ENCODE results near the gene TMEM120B. TPM values are rescaled to one million over a fixed set of nuclear protein-coding genes. Genes with fewer than 3 reads are reported as not detected.

Gene TMEM120B
- total RNA-seq, 6 donors from 2014 or later = 8.9 to 23.0 (median 14.2) TPM

DNA sequence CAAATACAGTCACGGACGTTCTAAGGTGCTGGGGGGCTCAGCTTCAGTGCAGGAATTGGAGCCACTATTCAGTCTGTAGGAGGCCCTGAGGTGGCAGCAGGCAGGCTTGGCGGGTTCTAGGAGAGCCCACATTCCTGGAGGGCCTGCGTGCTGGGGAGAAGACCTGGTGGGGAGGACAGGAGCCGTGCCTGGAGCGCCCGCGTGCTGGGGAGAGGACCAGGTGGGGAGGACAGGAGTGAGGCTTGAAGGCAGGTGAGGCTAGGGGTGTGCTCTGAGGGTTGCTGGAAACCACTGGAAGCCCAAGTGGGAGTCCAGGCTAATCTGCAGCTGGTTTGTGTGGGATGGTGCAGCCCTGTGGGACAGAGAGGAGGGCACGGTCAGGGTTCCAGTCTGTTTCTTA lies 57.8 kb downstream of the TMEM120B start:
- Histone ChIP-seq H3K36me3 (no peaks in the 10 kb centered on the region), H3K4me1 (peaks cover 0 to 20% (median 7%) of the 10 kb centered on the region in 4 donors), H3K27me3 (no peaks in the 10 kb centered on the region), H3K27ac (no peak overlapping the region), H3K4me3 (no peak overlapping the region), H3K9me3 (no peaks in the 10 kb centered on the region)
- TF ChIP-seq POLR2A (IDR thresholded peaks at IDR 0.05) (no peak), POLR2AphosphoS5 (IDR thresholded peaks at IDR 0.05) (no peak), EP300 (IDR thresholded peaks at IDR 0.05) (no peak)
- TF ChIP-seq, protein P1, sequence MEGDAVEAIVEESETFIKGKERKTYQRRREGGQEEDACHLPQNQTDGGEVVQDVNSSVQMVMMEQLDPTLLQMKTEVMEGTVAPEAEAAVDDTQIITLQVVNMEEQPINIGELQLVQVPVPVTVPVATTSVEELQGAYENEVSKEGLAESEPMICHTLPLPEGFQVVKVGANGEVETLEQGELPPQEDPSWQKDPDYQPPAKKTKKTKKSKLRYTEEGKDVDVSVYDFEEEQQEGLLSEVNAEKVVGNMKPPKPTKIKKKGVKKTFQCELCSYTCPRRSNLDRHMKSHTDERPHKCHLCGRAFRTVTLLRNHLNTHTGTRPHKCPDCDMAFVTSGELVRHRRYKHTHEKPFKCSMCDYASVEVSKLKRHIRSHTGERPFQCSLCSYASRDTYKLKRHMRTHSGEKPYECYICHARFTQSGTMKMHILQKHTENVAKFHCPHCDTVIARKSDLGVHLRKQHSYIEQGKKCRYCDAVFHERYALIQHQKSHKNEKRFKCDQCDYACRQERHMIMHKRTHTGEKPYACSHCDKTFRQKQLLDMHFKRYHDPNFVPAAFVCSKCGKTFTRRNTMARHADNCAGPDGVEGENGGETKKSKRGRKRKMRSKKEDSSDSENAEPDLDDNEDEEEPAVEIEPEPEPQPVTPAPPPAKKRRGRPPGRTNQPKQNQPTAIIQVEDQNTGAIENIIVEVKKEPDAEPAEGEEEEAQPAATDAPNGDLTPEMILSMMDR (IDR thresholded peaks at IDR 0.05) = no peak
- WGBS, 2 donors = 83 to 90% methylated on average over 5 to 9 of the region's 9 CpGs
- DNase-seq (no peak), ATAC-seq (ENCODE audit: low FRiP score in 2 of 2) (no peak)

DNA sequence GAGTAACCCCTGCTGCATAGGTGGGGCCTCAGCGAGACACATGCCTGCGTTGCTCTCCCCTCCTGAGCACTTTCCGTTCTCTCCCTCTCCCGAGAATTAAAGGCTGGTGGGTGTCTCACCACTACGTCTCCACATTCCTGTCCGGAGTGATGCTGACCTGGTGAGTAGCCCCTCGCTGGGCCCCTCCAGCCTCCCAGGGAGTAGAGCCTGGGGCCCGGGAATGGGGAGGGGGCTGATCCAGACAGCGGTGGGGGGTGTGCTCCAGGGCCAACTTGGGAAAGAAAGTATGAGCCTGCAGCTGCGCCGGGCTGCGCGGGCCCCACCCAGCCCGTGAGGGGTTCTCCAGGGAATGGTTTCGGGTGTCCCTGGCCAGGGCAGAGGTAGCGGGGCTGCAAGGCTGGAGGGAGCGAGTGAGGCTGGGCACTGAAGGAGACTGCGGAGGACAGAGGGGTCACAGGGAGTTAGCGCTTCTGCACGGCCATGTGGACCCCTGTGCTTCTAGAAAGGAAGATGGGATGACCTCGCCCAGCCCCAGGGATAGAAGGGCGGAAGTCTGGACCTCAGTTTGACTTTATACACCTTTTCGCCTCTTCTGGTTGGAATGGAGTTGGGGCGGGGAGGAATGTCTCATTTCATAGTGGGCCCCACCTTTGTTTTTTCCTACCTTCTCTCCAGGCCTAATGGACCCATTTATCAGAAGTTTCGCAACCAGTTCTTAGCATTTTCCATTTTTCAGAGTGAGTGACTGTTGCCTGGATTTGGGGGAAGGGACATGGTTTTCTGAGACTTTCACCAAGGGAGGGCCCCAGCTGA lies 58.5 kb downstream of the TMEM120B start:
- peak in 1 of 2 donors; percentile 72 for DNase-seq
- WGBS, 2 donors = 87 to 90% methylated on average over 24 to 25 of the region's 25 CpGs
- no peak for TF ChIP-seq POLR2A (IDR thresholded peaks at IDR 0.05)
- TF ChIP-seq, protein P1 (IDR thresholded peaks at IDR 0.05) = no peak
- no peak for TF ChIP-seq EP300 (IDR thresholded peaks at IDR 0.05)
- no peak for TF ChIP-seq POLR2AphosphoS5 (IDR thresholded peaks at IDR 0.05)
- H3K4me1 ChIP-seq = peaks cover 2 to 26% (median 11%) of the 10 kb centered on the region in 4 donors
- ATAC-seq (ENCODE audit: low FRiP score in 2 of 2) = no peak
- H3K27me3 ChIP-seq = no peaks in the 10 kb centered on the region
- H3K36me3 ChIP-seq = no peaks in the 10 kb centered on the region
- H3K4me3 ChIP-seq = no peak overlapping the region
- H3K9me3 ChIP-seq = no peaks in the 10 kb centered on the region
- H3K27ac ChIP-seq = no peak overlapping the region

DNA sequence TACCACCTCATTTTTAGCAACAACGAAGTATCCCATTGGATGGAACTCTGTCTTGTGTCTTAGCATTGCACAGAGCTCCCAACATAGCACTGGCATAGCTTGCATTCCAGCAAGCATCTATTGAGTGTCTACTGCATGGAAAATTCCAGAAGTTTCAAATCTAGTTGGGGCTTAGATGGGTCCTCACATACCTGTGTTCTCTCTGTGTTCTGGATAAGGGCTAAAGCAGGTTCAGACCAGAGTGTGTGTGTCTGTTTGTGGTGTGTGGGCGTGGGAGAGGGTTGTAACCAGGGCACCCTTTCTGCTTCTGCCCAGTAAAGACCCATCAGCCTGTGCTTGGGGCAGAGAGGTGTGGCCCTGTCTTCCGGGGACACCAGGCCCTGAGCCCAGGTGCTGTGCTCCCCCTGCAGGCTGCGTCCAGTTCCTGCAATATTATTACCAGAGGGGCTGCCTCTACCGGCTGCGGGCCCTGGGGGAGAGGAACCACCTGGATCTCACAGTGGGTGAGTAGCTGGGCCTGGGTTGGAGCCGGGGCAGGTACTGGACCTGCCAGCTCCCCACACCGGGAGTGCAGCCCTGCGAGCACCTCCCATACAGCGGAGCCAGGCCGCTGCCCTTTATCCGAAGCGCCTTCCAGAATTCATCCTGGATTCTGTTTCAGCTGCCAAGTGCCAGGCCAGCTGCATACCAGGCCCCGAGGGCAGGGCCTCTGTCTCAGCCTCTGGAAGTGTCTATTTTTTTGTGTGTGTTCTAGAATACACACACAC lies 60.6 kb downstream of the TMEM120B start:
- H3K4me3 ChIP-seq = no peak overlapping the region
- H3K27me3 ChIP-seq = no peaks in the 10 kb centered on the region
- 47 to 77% methylated on average over 6 to 14 of the region's 14 CpGs for WGBS, 2 donors
- no peaks in the 10 kb centered on the region for H3K9me3 ChIP-seq
- DNase-seq = peak; percentile 78 to 83
- H3K4me1 ChIP-seq = peaks cover 7 to 31% (median 16%) of the 10 kb centered on the region in 4 donors
- H3K36me3 ChIP-seq = no peaks in the 10 kb centered on the region
- no peak for TF ChIP-seq POLR2A (IDR thresholded peaks at IDR 0.05)
- TF ChIP-seq, protein P1 (IDR thresholded peaks at IDR 0.05) = peak; percentile 64 to 95 (median 88)
- peak overlapping the region; percentile 27 to 56 (median 49) for H3K27ac ChIP-seq
- peak; percentile 82 to 84 for ATAC-seq (ENCODE audit: low FRiP score in 2 of 2)

DNA sequence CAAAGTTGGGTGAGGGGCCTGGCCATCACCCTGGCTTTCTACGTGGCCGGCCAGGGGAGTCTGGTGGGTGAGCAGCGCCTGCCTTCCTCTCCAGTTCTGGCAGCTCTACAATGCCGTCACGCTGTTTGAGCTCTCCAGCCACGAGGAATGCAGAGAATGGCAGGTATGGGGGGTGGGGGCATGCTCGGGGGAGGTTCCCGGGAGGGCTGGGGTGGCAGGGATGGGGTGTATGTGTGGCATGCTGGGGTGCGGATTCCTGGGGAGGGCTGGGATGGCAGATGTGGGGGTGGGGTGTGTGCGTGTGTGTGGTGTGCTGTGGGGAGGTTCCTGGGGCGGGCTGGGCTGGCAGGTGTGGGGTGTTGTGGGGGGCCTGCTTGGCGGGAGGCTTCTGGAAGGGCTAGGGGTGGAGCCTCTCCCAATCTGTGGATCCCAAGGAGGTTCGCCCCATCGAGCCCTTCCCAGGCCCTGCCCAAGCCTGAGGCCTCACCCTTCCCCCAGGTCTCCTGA lies 62.5 kb downstream of the TMEM120B start:
- H3K27me3 ChIP-seq = no peaks in the 10 kb centered on the region
- ATAC-seq (ENCODE audit: low FRiP score in 2 of 2) = peak; percentile 2 to 73

More for the DNA sequence above, 62.5 kb downstream of the TMEM120B start:
- no peak for TF ChIP-seq EP300 (IDR thresholded peaks at IDR 0.05)
- no peak for TF ChIP-seq POLR2A (IDR thresholded peaks at IDR 0.05)
- no peak for TF ChIP-seq POLR2AphosphoS5 (IDR thresholded peaks at IDR 0.05)
- TF ChIP-seq, protein P1 (IDR thresholded peaks at IDR 0.05) = no peak
- WGBS, 2 donors = 82 to 90% methylated on average over 2 to 7 of the region's 14 CpGs
- no peaks in the 10 kb centered on the region for H3K9me3 ChIP-seq
- H3K36me3 ChIP-seq = peaks cover 0 to 7% (median 0%) of the 10 kb centered on the region in 4 donors
- DNase-seq = no peak
- H3K4me1 ChIP-seq = peaks cover 12 to 31% (median 18%) of the 10 kb centered on the region in 4 donors
- peak overlapping the region; percentile 34 to 60 (median 46) for H3K27ac ChIP-seq
- no peak overlapping the region for H3K4me3 ChIP-seq

All from upper lobe of left lung (tissue), 6 donors.